Endodermal cell (in vitro differentiated cells): Measurements from ENCODE around the gene DENND5B. TPM values are rescaled to one million over a fixed set of nuclear protein-coding genes. Genes with fewer than 3 reads are reported as not detected.

Experiments
- DNase-seq: peaks from one replicate; pipeline ENCODE4 v3.0.0-alpha.2; 2017
- H3K27ac ChIP-seq: 2 replicates; pipeline ENCODE4 v1.5.1; 2013; ENCODE audit warnings: mild to moderate bottlenecking, low read depth, low read length, moderate library complexity
- H3K27me3 ChIP-seq: 2 replicates; pipeline ENCODE4 v1.6.1; 2013; ENCODE audit warnings: mild to moderate bottlenecking, low read length, moderate library complexity; ENCODE audit not compliant: insufficient read depth, control insufficient read depth, poor library complexity, severe bottlenecking
- H3K36me3 ChIP-seq: 2 replicates; pipeline ENCODE4 v1.7.0; 2013; ENCODE audit warnings: mild to moderate bottlenecking, low read length, moderate library complexity; ENCODE audit not compliant: control insufficient read depth, insufficient read depth
- H3K4me1 ChIP-seq: one replicate; pipeline ENCODE4 v1.7.0; 2013; ENCODE audit warnings: low read length; ENCODE audit not compliant: control insufficient read depth, insufficient read depth
- H3K4me3 ChIP-seq: 2 replicates; pipeline ENCODE4 v1.5.1; 2013; ENCODE audit warnings: mild to moderate bottlenecking, low read length, moderate library complexity
- H3K9ac ChIP-seq: 2 replicates; pipeline ENCODE4 v1.6.1; 2013; ENCODE audit warnings: mild to moderate bottlenecking, low read length, moderate library complexity; ENCODE audit not compliant: poor library complexity, severe bottlenecking; ENCODE audit errors: extremely low read depth
- H3K9me3 ChIP-seq: 2 replicates; pipeline ENCODE4 v1.6.1; 2013; ENCODE audit warnings: mild to moderate bottlenecking, low read length, moderate library complexity; ENCODE audit not compliant: control insufficient read depth
- H3K27ac Mint-ChIP-seq: 2 replicates; pipeline ENCODE4 v1.8.0; 2020; ENCODE audit warnings: mixed read lengths
- H3K27me3 Mint-ChIP-seq: 2 replicates; pipeline ENCODE4 v1.8.0; 2021; ENCODE audit warnings: mild to moderate bottlenecking, mixed read lengths; ENCODE audit not compliant: insufficient read depth
- H3K36me3 Mint-ChIP-seq: 2 replicates; pipeline ENCODE4 v1.8.0; 2020; ENCODE audit warnings: low read depth, mixed read lengths
- H3K4me1 Mint-ChIP-seq: 2 replicates; pipeline ENCODE4 v1.8.0; 2020; ENCODE audit warnings: mixed read lengths
- H3K4me3 Mint-ChIP-seq: 2 replicates; pipeline ENCODE4 v1.8.0; 2020; ENCODE audit warnings: mild to moderate bottlenecking, moderate library complexity, mixed read lengths
- H3K9me3 Mint-ChIP-seq: 2 replicates; pipeline ENCODE4 v1.8.0; 2020; ENCODE audit warnings: mild to moderate bottlenecking, mixed read lengths
- WGBS, 2 experiments: methylation state at CpG; one replicate each; pipeline versions ENCODE4 v1.1.5 to v1.1.7; 2013; ENCODE audit warnings: missing lambda C conversion rate in 2 of 2, mixed read lengths in 1 of 2; ENCODE audit not compliant: insufficient coverage in 1 of 2, insufficient read length in 1 of 2; 5-methylcytosine and 5-hydroxymethylcytosine counted together
- total RNA-seq, 2 donors: library from RNA; stranded (reverse); fragmentation: NEBNext Ultra II Directional in 1 of 2; extraction: Animal tissue kit (Norgen Biotek cat#: 25700) in 1 of 2; gene quantifications; 2 replicates in 1 of 2; 3 replicates in 1 of 2; pipeline ENCODE4 v1.2.1, GENCODE V29; 2021
- TF ChIP-seq, protein P1 (sequence below): fragments of 200-600 bp; sonication (generic); conservative IDR thresholded peaks from 2 replicates; pipeline ENCODE4 v1.5.0; 2021; ENCODE audit warnings: antibody characterized with exemption, mild to moderate bottlenecking

Gene DENND5B
- total RNA-seq, 2 donors from 2014 or later = 24.5 to 34.2 TPM

DNA sequence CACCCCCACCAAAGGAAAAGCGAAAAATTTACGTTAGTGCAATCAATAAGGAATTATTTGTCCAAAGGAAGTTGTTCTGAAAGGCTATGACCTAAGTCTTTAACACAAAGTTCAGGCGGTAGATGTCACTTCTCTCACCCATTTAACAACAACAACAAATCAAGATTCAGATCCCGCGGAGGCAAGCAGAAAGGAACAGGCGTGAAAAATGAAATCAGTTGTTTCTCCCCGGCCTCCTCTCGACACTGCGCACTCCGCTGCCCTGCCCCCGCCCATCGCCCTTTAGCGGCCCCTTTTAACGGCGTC, 1.4 kb downstream of the DENND5B start:
- DNase-seq = no peak
- Mint-ChIP-seq H3K36me3 (peaks cover 6% of the 10 kb centered on the region), H3K9me3 (no peaks in the 10 kb centered on the region), H3K27ac (peak overlapping the region; percentile 43), H3K4me1 (peaks cover 18% of the 10 kb centered on the region), H3K4me3 (peak overlapping the region; percentile 73), H3K27me3 (peaks cover 22% of the 10 kb centered on the region)
- no peaks in the 10 kb centered on the region for H3K9me3 ChIP-seq
- peak overlapping the region; percentile 73 for H3K9ac ChIP-seq
- peaks cover 8% of the 10 kb centered on the region for H3K4me1 ChIP-seq
- peak overlapping the region; percentile 92 for H3K4me3 ChIP-seq
- H3K27me3 ChIP-seq = no peaks in the 10 kb centered on the region
- no peaks in the 10 kb centered on the region for H3K36me3 ChIP-seq
- TF ChIP-seq, protein P1, sequence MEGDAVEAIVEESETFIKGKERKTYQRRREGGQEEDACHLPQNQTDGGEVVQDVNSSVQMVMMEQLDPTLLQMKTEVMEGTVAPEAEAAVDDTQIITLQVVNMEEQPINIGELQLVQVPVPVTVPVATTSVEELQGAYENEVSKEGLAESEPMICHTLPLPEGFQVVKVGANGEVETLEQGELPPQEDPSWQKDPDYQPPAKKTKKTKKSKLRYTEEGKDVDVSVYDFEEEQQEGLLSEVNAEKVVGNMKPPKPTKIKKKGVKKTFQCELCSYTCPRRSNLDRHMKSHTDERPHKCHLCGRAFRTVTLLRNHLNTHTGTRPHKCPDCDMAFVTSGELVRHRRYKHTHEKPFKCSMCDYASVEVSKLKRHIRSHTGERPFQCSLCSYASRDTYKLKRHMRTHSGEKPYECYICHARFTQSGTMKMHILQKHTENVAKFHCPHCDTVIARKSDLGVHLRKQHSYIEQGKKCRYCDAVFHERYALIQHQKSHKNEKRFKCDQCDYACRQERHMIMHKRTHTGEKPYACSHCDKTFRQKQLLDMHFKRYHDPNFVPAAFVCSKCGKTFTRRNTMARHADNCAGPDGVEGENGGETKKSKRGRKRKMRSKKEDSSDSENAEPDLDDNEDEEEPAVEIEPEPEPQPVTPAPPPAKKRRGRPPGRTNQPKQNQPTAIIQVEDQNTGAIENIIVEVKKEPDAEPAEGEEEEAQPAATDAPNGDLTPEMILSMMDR = no peak
- 0 to 2% methylated on average over 2 to 14 of the region's 15 CpGs for WGBS, 2 experiments
- peak overlapping the region; percentile 96 for H3K27ac ChIP-seq

DNA sequence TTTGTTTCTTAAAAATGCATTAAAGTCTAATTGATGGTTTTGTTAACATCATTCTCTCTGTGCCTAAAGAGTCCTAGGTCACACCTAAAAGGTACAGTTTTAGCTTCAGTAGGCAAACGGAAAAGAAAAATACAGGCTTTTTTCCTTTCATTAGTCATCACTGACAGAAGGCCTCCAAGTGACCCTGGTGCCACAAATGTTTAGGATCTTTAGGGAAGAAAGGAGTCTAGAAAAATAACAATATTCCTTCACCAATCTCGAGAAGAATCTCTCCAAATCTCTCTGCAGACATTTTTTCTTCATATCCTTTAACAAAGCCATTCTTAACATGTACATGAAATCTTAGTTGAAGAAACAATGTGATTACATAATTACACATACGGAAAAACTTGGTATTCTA, 2.0 kb downstream of the DENND5B start:
- peak overlapping the region; percentile 73 for H3K4me3 Mint-ChIP-seq
- H3K9me3 Mint-ChIP-seq = no peaks in the 10 kb centered on the region
- H3K36me3 Mint-ChIP-seq = peaks cover 6% of the 10 kb centered on the region
- TF ChIP-seq, protein P1 = no peak
- Histone ChIP-seq H3K4me3 (peak overlapping the region; percentile 92), H3K9me3 (no peaks in the 10 kb centered on the region), H3K27me3 (no peaks in the 10 kb centered on the region), H3K27ac (no peak overlapping the region), H3K36me3 (no peaks in the 10 kb centered on the region), H3K4me1 (peaks cover 8% of the 10 kb centered on the region), H3K9ac (peak overlapping the region; percentile 73)
- DNase-seq = no peak
- peaks cover 22% of the 10 kb centered on the region for H3K27me3 Mint-ChIP-seq
- H3K27ac Mint-ChIP-seq = no peak overlapping the region
- H3K4me1 Mint-ChIP-seq = peaks cover 18% of the 10 kb centered on the region
- WGBS, 2 experiments = 75% methylated on average over 3 of the region's 3 CpGs; no CpG with 5 or more reads in 1 of the 2 experiments

DNA sequence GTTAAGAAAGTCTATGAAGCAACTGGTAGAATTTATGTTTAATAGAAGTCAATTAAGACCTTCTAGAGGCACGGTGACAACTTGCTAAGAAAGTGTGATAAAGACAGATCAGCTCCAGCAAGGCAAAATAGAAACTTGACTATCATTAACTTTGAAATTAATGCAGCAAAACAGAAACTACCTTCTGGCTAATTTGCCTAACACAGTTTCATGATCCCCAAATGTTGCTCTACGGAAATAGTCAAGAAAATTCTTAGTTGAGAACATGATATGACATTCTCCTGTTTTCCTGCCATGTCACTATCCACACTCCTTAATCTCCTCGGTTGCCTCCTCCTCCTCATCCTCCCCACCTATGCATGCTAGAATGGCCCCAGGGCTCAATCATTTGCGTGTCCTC, 4.2 kb downstream of the DENND5B start:
- TF ChIP-seq, protein P1 = no peak
- Mint-ChIP-seq H3K27me3 (peaks cover 16% of the 10 kb centered on the region), H3K9me3 (no peaks in the 10 kb centered on the region), H3K27ac (no peak overlapping the region), H3K4me1 (peaks cover 17% of the 10 kb centered on the region), H3K4me3 (no peak overlapping the region), H3K36me3 (peaks cover 8% of the 10 kb centered on the region)
- H3K9me3 ChIP-seq = no peaks in the 10 kb centered on the region
- H3K27ac ChIP-seq = no peak overlapping the region
- no peak for DNase-seq
- H3K27me3 ChIP-seq = no peaks in the 10 kb centered on the region
- H3K4me1 ChIP-seq = peaks cover 8% of the 10 kb centered on the region
- no peaks in the 10 kb centered on the region for H3K36me3 ChIP-seq
- no peak overlapping the region for H3K9ac ChIP-seq
- no peak overlapping the region for H3K4me3 ChIP-seq
- WGBS, 2 experiments = 86 to 96% methylated on average over 4 of the region's 4 CpGs
